ENCODE data around the gene LAMA3. TPM values are rescaled to one million over a fixed set of nuclear protein-coding genes. Genes with fewer than 3 reads are reported as not detected.

Gene LAMA3
- total and polyA plus RNA-seq, 2 experiments from 2014 or later: 3.9 to 4.9 TPM

DNA sequence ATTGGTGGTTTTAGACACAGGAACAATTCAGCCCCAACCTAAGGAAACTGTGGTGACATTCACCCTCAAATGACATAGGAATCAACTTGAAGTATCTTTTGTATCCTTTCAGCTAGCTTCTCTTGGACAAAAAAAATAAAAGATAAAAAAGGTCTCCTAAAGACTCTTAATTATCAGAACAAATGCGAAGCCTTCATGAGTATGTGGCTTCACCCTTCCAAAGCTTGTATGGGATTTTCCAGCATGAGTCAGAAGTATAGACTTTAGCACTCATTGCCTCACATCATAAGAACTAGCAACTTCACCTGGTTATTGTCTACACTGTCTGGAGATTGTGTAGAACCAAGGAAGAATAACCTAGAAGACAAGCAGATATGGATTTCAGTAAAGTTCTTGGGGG lies 135.4 kb downstream of the LAMA3 start:
- Histone ChIP-seq H3K4me1 (ENCODE audit: insufficient read depth) (peaks cover 29% of the 10 kb centered on the region), H3K27ac (ENCODE audit: low read depth) (no peak overlapping the region), H2AFZ (no peak overlapping the region), H3K36me3 (ENCODE audit: insufficient read depth) (no peaks in the 10 kb centered on the region), H4K20me1 (replicated peaks; ENCODE audit: insufficient read depth) (no peaks in the 10 kb centered on the region), H3F3A (replicated peaks; ENCODE audit: low read depth) (no peaks in the 10 kb centered on the region), H3K9me2 (ENCODE audit: insufficient read depth) (no peaks in the 10 kb centered on the region), H3K79me2 (replicated peaks; ENCODE audit: insufficient read depth) (no peaks in the 10 kb centered on the region), H3K27me3 (ENCODE audit: insufficient read depth) (no peaks in the 10 kb centered on the region), H3K4me2 (no peak overlapping the region), H3K4me3 (no peak overlapping the region)
- DNase-seq (ENCODE audit: low spot score): no peak
- Mint-ChIP-seq H3K9me3 (no peaks in the 10 kb centered on the region), H3K4me3 (no peak overlapping the region), H3K27ac (no peak overlapping the region), H3K36me3 (ENCODE audit: low read depth) (no peaks in the 10 kb centered on the region), H3K27me3 (ENCODE audit: insufficient read depth, low read depth, poor library complexity) (no peaks in the 10 kb centered on the region), H3K4me1 (peaks cover 28% of the 10 kb centered on the region)
- ATAC-seq: no peak
- TF ChIP-seq EZH2phosphoT487 (IDR thresholded peaks at IDR 0.05; ENCODE audit: unreplicated experiment): no peak
- no peak for TF ChIP-seq ZNF331 (CRISPR knock-in tag; IDR thresholded peaks at IDR 0.05; ENCODE audit: low read depth)
- TF ChIP-seq, protein P1, sequence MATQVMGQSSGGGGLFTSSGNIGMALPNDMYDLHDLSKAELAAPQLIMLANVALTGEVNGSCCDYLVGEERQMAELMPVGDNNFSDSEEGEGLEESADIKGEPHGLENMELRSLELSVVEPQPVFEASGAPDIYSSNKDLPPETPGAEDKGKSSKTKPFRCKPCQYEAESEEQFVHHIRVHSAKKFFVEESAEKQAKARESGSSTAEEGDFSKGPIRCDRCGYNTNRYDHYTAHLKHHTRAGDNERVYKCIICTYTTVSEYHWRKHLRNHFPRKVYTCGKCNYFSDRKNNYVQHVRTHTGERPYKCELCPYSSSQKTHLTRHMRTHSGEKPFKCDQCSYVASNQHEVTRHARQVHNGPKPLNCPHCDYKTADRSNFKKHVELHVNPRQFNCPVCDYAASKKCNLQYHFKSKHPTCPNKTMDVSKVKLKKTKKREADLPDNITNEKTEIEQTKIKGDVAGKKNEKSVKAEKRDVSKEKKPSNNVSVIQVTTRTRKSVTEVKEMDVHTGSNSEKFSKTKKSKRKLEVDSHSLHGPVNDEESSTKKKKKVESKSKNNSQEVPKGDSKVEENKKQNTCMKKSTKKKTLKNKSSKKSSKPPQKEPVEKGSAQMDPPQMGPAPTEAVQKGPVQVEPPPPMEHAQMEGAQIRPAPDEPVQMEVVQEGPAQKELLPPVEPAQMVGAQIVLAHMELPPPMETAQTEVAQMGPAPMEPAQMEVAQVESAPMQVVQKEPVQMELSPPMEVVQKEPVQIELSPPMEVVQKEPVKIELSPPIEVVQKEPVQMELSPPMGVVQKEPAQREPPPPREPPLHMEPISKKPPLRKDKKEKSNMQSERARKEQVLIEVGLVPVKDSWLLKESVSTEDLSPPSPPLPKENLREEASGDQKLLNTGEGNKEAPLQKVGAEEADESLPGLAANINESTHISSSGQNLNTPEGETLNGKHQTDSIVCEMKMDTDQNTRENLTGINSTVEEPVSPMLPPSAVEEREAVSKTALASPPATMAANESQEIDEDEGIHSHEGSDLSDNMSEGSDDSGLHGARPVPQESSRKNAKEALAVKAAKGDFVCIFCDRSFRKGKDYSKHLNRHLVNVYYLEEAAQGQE (IDR thresholded peaks at IDR 0.05; ENCODE audit: unreplicated experiment): no peak
- TF ChIP-seq EZH2 (IDR thresholded peaks at IDR 0.05; ENCODE audit: low read depth, unreplicated experiment): no peak
- TF ChIP-seq JUNB (IDR thresholded peaks at IDR 0.05; ENCODE audit: unreplicated experiment): no peak
- TF ChIP-seq, protein P2, sequence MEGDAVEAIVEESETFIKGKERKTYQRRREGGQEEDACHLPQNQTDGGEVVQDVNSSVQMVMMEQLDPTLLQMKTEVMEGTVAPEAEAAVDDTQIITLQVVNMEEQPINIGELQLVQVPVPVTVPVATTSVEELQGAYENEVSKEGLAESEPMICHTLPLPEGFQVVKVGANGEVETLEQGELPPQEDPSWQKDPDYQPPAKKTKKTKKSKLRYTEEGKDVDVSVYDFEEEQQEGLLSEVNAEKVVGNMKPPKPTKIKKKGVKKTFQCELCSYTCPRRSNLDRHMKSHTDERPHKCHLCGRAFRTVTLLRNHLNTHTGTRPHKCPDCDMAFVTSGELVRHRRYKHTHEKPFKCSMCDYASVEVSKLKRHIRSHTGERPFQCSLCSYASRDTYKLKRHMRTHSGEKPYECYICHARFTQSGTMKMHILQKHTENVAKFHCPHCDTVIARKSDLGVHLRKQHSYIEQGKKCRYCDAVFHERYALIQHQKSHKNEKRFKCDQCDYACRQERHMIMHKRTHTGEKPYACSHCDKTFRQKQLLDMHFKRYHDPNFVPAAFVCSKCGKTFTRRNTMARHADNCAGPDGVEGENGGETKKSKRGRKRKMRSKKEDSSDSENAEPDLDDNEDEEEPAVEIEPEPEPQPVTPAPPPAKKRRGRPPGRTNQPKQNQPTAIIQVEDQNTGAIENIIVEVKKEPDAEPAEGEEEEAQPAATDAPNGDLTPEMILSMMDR (conservative IDR thresholded peaks at IDR 0.05; ENCODE audit: low read depth in 2 of 2): no peak
- TF ChIP-seq, protein P3, sequence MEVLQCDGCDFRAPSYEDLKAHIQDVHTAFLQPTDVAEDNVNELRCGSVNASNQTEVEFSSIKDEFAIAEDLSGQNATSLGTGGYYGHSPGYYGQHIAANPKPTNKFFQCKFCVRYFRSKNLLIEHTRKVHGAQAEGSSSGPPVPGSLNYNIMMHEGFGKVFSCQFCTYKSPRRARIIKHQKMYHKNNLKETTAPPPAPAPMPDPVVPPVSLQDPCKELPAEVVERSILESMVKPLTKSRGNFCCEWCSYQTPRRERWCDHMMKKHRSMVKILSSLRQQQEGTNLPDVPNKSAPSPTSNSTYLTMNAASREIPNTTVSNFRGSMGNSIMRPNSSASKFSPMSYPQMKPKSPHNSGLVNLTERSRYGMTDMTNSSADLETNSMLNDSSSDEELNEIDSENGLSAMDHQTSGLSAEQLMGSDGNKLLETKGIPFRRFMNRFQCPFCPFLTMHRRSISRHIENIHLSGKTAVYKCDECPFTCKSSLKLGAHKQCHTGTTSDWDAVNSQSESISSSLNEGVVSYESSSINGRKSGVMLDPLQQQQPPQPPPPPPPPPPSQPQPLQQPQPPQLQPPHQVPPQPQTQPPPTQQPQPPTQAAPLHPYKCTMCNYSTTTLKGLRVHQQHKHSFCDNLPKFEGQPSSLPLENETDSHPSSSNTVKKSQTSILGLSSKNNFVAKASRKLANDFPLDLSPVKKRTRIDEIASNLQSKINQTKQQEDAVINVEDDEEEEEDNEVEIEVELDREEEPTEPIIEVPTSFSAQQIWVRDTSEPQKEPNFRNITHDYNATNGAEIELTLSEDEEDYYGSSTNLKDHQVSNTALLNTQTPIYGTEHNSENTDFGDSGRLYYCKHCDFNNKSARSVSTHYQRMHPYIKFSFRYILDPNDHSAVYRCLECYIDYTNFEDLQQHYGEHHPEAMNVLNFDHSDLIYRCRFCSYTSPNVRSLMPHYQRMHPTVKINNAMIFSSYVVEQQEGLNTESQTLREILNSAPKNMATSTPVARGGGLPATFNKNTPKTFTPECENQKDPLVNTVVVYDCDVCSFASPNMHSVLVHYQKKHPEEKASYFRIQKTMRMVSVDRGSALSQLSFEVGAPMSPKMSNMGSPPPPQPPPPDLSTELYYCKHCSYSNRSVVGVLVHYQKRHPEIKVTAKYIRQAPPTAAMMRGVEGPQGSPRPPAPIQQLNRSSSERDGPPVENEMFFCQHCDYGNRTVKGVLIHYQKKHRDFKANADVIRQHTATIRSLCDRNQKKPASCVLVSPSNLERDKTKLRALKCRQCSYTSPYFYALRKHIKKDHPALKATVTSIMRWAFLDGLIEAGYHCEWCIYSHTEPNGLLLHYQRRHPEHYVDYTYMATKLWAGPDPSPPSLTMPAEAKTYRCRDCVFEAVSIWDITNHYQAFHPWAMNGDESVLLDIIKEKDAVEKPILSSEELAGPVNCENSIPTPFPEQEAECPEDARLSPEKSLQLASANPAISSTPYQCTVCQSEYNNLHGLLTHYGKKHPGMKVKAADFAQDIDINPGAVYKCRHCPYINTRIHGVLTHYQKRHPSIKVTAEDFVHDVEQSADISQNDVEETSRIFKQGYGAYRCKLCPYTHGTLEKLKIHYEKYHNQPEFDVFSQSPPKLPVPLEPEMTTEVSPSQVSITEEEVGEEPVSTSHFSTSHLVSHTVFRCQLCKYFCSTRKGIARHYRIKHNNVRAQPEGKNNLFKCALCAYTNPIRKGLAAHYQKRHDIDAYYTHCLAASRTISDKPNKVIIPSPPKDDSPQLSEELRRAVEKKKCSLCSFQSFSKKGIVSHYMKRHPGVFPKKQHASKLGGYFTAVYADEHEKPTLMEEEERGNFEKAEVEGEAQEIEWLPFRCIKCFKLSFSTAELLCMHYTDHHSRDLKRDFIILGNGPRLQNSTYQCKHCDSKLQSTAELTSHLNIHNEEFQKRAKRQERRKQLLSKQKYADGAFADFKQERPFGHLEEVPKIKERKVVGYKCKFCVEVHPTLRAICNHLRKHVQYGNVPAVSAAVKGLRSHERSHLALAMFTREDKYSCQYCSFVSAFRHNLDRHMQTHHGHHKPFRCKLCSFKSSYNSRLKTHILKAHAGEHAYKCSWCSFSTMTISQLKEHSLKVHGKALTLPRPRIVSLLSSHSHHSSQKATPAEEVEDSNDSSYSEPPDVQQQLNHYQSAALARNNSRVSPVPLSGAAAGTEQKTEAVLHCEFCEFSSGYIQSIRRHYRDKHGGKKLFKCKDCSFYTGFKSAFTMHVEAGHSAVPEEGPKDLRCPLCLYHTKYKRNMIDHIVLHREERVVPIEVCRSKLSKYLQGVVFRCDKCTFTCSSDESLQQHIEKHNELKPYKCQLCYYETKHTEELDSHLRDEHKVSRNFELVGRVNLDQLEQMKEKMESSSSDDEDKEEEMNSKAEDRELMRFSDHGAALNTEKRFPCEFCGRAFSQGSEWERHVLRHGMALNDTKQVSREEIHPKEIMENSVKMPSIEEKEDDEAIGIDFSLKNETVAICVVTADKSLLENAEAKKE (CRISPR knock-in tag; IDR thresholded peaks at IDR 0.05): no peak
- no peak for TF ChIP-seq ZNF114 (CRISPR knock-in tag; IDR thresholded peaks at IDR 0.05)
- TF ChIP-seq CREB1 (CRISPR knock-in tag; IDR thresholded peaks at IDR 0.05; ENCODE audit: low read depth): no peak
- no peak for TF ChIP-seq STAT1 (IDR thresholded peaks at IDR 0.05; ENCODE audit: unreplicated experiment)
- no peak for TF ChIP-seq NANOG (IDR thresholded peaks at IDR 0.05; ENCODE audit: borderline replicate concordance)
- TF ChIP-seq, protein P4, sequence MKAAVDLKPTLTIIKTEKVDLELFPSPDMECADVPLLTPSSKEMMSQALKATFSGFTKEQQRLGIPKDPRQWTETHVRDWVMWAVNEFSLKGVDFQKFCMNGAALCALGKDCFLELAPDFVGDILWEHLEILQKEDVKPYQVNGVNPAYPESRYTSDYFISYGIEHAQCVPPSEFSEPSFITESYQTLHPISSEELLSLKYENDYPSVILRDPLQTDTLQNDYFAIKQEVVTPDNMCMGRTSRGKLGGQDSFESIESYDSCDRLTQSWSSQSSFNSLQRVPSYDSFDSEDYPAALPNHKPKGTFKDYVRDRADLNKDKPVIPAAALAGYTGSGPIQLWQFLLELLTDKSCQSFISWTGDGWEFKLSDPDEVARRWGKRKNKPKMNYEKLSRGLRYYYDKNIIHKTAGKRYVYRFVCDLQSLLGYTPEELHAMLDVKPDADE (IDR thresholded peaks at IDR 0.05): no peak
- no peak for TF ChIP-seq POLR2AphosphoS5 (IDR thresholded peaks at IDR 0.05; ENCODE audit: low read depth)
